DND-41 (cell line): ENCODE results near the gene OR5K2.

Experiments used
- ATAC-seq: fragments of 200-7000 bp; cut with Tn5 transposase; 3 replicates; pipeline ENCODE4 v1.9.1; 2021; ENCODE audit warnings: low read depth; ENCODE audit not compliant: insufficient read depth
- DNase-seq: peaks from one replicate; pipeline ENCODE4 v3.0.0-alpha.2; 2020
- H2AFZ ChIP-seq: 2 replicates; pipeline ENCODE4 v1.6.0; 2012; ENCODE audit warnings: low read depth, low read length
- H3K27ac ChIP-seq: 2 replicates; pipeline ENCODE4 v1.5.1; 2012; ENCODE audit warnings: low read length, inconsistent platforms
- H3K27me3 ChIP-seq: fragments of 200-600 bp; sonication (generic); 2 replicates; pipeline ENCODE4 v1.6.0; 2012; ENCODE audit warnings: low read length, mild to moderate bottlenecking, inconsistent platforms; ENCODE audit not compliant: insufficient read depth, poor library complexity
- H3K36me3 ChIP-seq: 2 replicates; pipeline ENCODE4 v1.5.1; 2012; ENCODE audit warnings: low read length, inconsistent platforms; ENCODE audit not compliant: insufficient read depth
- H3K4me1 ChIP-seq: 2 replicates; pipeline ENCODE4 v1.5.1; 2012; ENCODE audit warnings: mild to moderate bottlenecking, low read length; ENCODE audit not compliant: insufficient read depth
- H3K4me2 ChIP-seq: 2 replicates; pipeline ENCODE4 v1.6.0; 2012; ENCODE audit warnings: mild to moderate bottlenecking, moderate library complexity, low read length, inconsistent platforms; ENCODE audit not compliant: insufficient read depth
- H3K4me3 ChIP-seq, 2 experiments: fragments of 200-600 bp in 1 of 2; shearing (Covaris generic) in 1 of 2; 2 replicates each; pipeline ENCODE4 v1.5.1; 2012 to 2016; ENCODE audit warnings: inconsistent platforms in 2 of 2, low read length in 2 of 2, mild to moderate bottlenecking in 2 of 2, low read depth in 1 of 2, moderate library complexity in 1 of 2
- H3K79me2 ChIP-seq: 2 replicates; pipeline ENCODE4 v1.6.0; 2012; ENCODE audit warnings: low read length, inconsistent platforms; ENCODE audit not compliant: insufficient read depth
- H3K9ac ChIP-seq: 2 replicates; pipeline ENCODE4 v1.6.0; 2012; ENCODE audit warnings: low read depth, mild to moderate bottlenecking, inconsistent platforms, low read length, moderate library complexity
- H3K9me3 ChIP-seq: 2 replicates; pipeline ENCODE4 v1.5.1; 2012; ENCODE audit warnings: low read length, moderate library complexity, mild to moderate bottlenecking, inconsistent platforms; ENCODE audit not compliant: insufficient read depth, severe bottlenecking
- H4K20me1 ChIP-seq: 2 replicates; pipeline ENCODE4 v1.6.0; 2012; ENCODE audit warnings: low read length; ENCODE audit not compliant: insufficient read depth
- CTCF ChIP-seq: IDR thresholded peaks from 2 replicates; pipeline ENCODE4 v1.5.1; 2012; ENCODE audit warnings: borderline replicate concordance, low read length, moderate library complexity, mild to moderate bottlenecking; ENCODE audit not compliant: poor library complexity, severe bottlenecking; ENCODE audit errors: extremely low read depth
- EZH2 ChIP-seq: IDR thresholded peaks from 3 replicates; pipeline ENCODE4 v1.6.1; 2012; ENCODE audit warnings: borderline replicate concordance, low read depth, mild to moderate bottlenecking, moderate library complexity, low read length, inconsistent platforms; ENCODE audit not compliant: severe bottlenecking

Gene OR5K2

GRCh38 chr3:98504539-98504938, 7.1 kb downstream of the OR5K2 start:
- Histone ChIP-seq H4K20me1 (no peaks in the 10 kb centered on the region), H3K79me2 (no peaks in the 10 kb centered on the region), H3K36me3 (no peaks in the 10 kb centered on the region), H3K4me1 (no peaks in the 10 kb centered on the region), H3K4me2 (no peak overlapping the region), H3K4me3 (no peak overlapping the region), H3K9ac (no peak overlapping the region), H3K27me3 (no peaks in the 10 kb centered on the region), H3K9me3 (no peaks in the 10 kb centered on the region), H3K27ac (no peak overlapping the region), H2AFZ (no peak overlapping the region)
- DNase-seq (no peak), ATAC-seq (no peak)
- TF ChIP-seq CTCF (no peak), EZH2 (no peak)

GRCh38 chr3:98508582-98508981, 11.1 kb downstream of the OR5K2 start:
- TF ChIP-seq EZH2, result no peak
- TF ChIP-seq CTCF, result no peak
- ATAC-seq (no peak), DNase-seq (no peak)
- no peaks in the 10 kb centered on the region for H3K27me3 ChIP-seq
- H3K4me1 ChIP-seq, result no peaks in the 10 kb centered on the region
- no peaks in the 10 kb centered on the region for H3K36me3 ChIP-seq
- no peaks in the 10 kb centered on the region for H3K79me2 ChIP-seq
- H3K4me2 ChIP-seq, result no peak overlapping the region
- no peak overlapping the region for H3K4me3 ChIP-seq
- H3K9ac ChIP-seq, result no peak overlapping the region
- no peaks in the 10 kb centered on the region for H3K9me3 ChIP-seq
- H2AFZ ChIP-seq, result no peak overlapping the region
- no peaks in the 10 kb centered on the region for H4K20me1 ChIP-seq
- no peak overlapping the region for H3K27ac ChIP-seq

- Histone ChIP-seq H3K4me1 (no peaks in the 10 kb centered on the region), H3K79me2 (no peaks in the 10 kb centered on the region), H3K27ac (no peak overlapping the region), H3K27me3 (no peaks in the 10 kb centered on the region), H3K9me3 (no peaks in the 10 kb centered on the region), H3K36me3 (peaks cover 27% of the 10 kb centered on the region), H4K20me1 (no peaks in the 10 kb centered on the region), H2AFZ (no peak overlapping the region), H3K9ac (no peak overlapping the region), H3K4me2 (no peak overlapping the region), H3K4me3 (no peak overlapping the region)
- no peak for DNase-seq
- ATAC-seq, result no peak
- TF ChIP-seq EZH2 (no peak), CTCF (no peak)
Measured at GRCh38 chr3:98512576-98512975, 15.1 kb downstream of the OR5K2 start.

- Histone ChIP-seq H3K27ac (no peak overlapping the region), H3K4me2 (no peak overlapping the region)
- ATAC-seq, result no peak
Measured at GRCh38 chr3:98513091-98513511, 15.6 kb downstream of the OR5K2 start.

More at GRCh38 chr3:98513091-98513511, 15.6 kb downstream of the OR5K2 start:
- TF ChIP-seq CTCF (no peak), EZH2 (no peak)
- Histone ChIP-seq H2AFZ (no peak overlapping the region), H3K27me3 (no peaks in the 10 kb centered on the region), H3K9me3 (no peaks in the 10 kb centered on the region), H4K20me1 (no peaks in the 10 kb centered on the region), H3K36me3 (peaks cover 27% of the 10 kb centered on the region), H3K79me2 (no peaks in the 10 kb centered on the region), H3K4me1 (no peaks in the 10 kb centered on the region), H3K9ac (no peak overlapping the region), H3K4me3 (no peak overlapping the region)
- DNase-seq, result no peak
